Bronchial epithelial cell (primary cell): ENCODE results near the gene PON3. TPM values are rescaled to one million over a fixed set of nuclear protein-coding genes. Genes with fewer than 3 reads are reported as not detected.

ENCODE experiments used
- DNase-seq: peaks from one replicate; pipeline ENCODE4 v3.0.0-alpha.2; 2010; ENCODE audit warnings: low read depth
- FAIRE-seq: peaks from 2 replicates; lab custom pipeline; 2011; peaks lifted over from hg19 to GRCh38; lab: Jason Lieb, UNC
- H3K27me3 ChIP-seq: 2 replicates; pipeline ENCODE4 v1.5.1; 2011; ENCODE audit warnings: low read length; ENCODE audit not compliant: control insufficient read depth, insufficient read depth
- H3K36me3 ChIP-seq: 2 replicates; pipeline ENCODE4 v1.5.1; 2011; ENCODE audit warnings: low read length; ENCODE audit not compliant: control insufficient read depth, insufficient read depth
- H3K4me3 ChIP-seq: 2 replicates; pipeline ENCODE4 v1.5.1; 2011; ENCODE audit warnings: mild to moderate bottlenecking, low read depth, low read length, control low read depth
- CTCF ChIP-seq: IDR thresholded peaks from 2 replicates; pipeline ENCODE4 v1.5.1; 2011; ENCODE audit warnings: mild to moderate bottlenecking, moderate library complexity, low read length, control low read depth, inconsistent platforms; ENCODE audit not compliant: insufficient read depth, severe bottlenecking
- total RNA-seq: library from RNA; depleted of rRNA; stranded (reverse); fragments of >200 nt; gene quantifications from 2 replicates; pipeline ENCODE4 v1.2.1, GENCODE V29; 2014

PON3 gene
- total RNA-seq, 1 donor from 2014 or later, result 1.3 TPM

GRCh38 chr7:95424716-95425115 lies 28.5 kb upstream of the PON3 start:
- no peak for TF ChIP-seq CTCF
- Histone ChIP-seq H3K4me3 (no peak overlapping the region), H3K27me3 (no peaks in the 10 kb centered on the region), H3K36me3 (no peaks in the 10 kb centered on the region)
- DNase-seq, result no peak
- no peak for FAIRE-seq

- DNase-seq (no peak), FAIRE-seq (no peak)
- Histone ChIP-seq H3K27me3 (no peaks in the 10 kb centered on the region), H3K4me3 (no peak overlapping the region), H3K36me3 (no peaks in the 10 kb centered on the region)
- TF ChIP-seq CTCF, result no peak
Observed at GRCh38 chr7:95421847-95422444, 25.8 kb upstream of the PON3 start.

DNA sequence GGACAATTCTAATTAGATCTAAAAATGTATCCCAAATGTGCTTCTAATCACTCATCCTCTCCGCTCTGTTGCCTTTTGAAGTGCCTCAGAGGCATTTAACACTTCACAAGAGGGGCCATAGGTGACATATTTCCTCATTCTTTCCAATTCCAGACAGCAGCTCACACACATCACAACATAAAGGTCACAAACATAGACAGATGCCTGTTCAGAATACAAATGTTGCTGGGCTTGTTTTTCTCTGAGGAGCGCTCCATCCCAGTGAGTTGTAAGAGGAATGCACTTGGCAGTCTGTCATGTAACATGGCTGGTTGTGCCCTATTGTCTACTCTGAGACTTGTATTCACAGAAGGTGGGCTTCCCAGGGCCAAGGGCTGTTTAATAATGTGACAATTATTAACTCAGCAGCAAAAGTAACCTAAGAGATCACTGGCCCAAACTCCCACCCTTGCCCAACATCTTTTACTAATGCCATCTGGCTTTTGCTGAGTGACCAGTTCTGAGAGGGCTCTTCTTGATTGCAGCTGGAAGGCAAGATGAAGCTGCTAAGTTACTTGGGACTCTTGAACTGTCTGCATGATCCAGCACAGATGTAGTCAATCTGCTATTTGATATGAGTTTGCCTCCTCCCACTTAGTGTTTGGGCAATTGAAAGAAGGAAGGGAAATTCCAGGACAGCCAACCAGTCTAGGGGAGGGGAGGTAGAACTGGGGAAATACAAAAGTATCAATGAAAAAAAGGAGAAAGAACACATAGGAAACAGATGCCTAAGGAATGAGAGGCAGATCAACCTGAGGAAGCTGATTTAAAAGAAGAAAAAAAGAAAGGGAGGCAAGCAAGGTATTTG lies 25.0 kb upstream of the PON3 start:
- DNase-seq (peak; percentile 6), FAIRE-seq (no peak)
- Histone ChIP-seq H3K36me3 (no peaks in the 10 kb centered on the region), H3K27me3 (no peaks in the 10 kb centered on the region), H3K4me3 (no peak overlapping the region)
- TF ChIP-seq CTCF, result no peak

GRCh38 chr7:95412075-95412474 lies 15.9 kb upstream of the PON3 start:
- TF ChIP-seq CTCF, result no peak
- Histone ChIP-seq H3K36me3 (peaks cover 7% of the 10 kb centered on the region), H3K4me3 (no peak overlapping the region), H3K27me3 (no peaks in the 10 kb centered on the region)
- FAIRE-seq (no peak), DNase-seq (no peak)

GRCh38 chr7:95411666-95412065 lies 15.5 kb upstream of the PON3 start:
- DNase-seq (no peak), FAIRE-seq (no peak)
- no peaks in the 10 kb centered on the region for H3K27me3 ChIP-seq
- H3K4me3 ChIP-seq, result no peak overlapping the region
- no peak for TF ChIP-seq CTCF
- H3K36me3 ChIP-seq, result peaks cover 7% of the 10 kb centered on the region

DNA sequence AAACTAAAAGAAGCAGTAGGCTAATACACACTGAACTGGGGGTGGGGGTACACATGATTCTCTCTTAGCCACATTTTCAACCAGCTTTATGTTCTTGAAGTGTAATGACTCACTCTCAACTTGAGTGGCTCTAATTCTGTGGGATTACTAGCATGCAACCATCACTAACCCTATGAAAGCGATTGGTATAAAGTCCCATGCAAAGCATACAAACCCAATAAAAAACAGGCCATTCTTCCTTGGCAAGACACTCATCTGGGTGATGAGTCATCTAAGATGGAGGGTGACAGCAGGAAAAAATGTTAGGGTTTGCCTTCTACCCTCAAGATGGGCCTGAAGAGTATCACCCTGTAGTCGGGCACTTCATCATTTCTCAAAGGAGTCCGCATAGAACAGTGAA lies 14.9 kb upstream of the PON3 start:
- FAIRE-seq (no peak), DNase-seq (peak; percentile 17)
- Histone ChIP-seq H3K4me3 (no peak overlapping the region), H3K27me3 (no peaks in the 10 kb centered on the region), H3K36me3 (peaks cover 7% of the 10 kb centered on the region)
- TF ChIP-seq CTCF, result no peak
